NCI-H2107 (cell line): ENCODE data around the gene STAT3.
"Not testable (repeated sequence)": the region's sequence is repeated elsewhere in the genome, so short reads cannot be mapped to it uniquely, and the experiment has no call there.

Experiments used
- DNase-seq: peaks from one replicate; lab custom pipeline; 2025; lab: John Stamatoyannopoulos, UW

STAT3 gene

GRCh38 chr17:42388381-42389134, at the start of gene STAT3:
Gene STAT3 (minus strand): TSS chr17:42388442. CDS start chr17:42348516, 39,926 bp downstream.
- peak; percentile 98 for DNase-seq

- DNase-seq: no peak
These were observed 48.1 kb upstream of the STAT3 start for GRCh38 chr17:42436391-42436790.

- DNase-seq: no peak
These were observed 43.5 kb upstream of the STAT3 start for GRCh38 chr17:42431758-42432161.

- DNase-seq: no peak
These were observed 41.6 kb upstream of the STAT3 start for GRCh38 chr17:42429726-42430447.

- no peak for DNase-seq
These were observed 40.1 kb upstream of the STAT3 start for GRCh38 chr17:42428141-42428944.

GRCh38 chr17:42424991-42425610, 36.9 kb upstream of the STAT3 start:
- no peak for DNase-seq

GRCh38 chr17:42423766-42424165, 35.5 kb upstream of the STAT3 start:
- DNase-seq: no peak

GRCh38 chr17:42422958-42423712, 34.9 kb upstream of the STAT3 start, which contains the start of gene CAVIN1:
Gene CAVIN1 (minus strand): TSS chr17:42423256. CDS start chr17:42423097, 159 bp downstream.
- DNase-seq: no peak

- no peak for DNase-seq
These were observed 34.2 kb upstream of the STAT3 start for GRCh38 chr17:42422412-42422957.

GRCh38 chr17:42421507-42422338, 33.5 kb upstream of the STAT3 start:
- no peak for DNase-seq

GRCh38 chr17:42421136-42421506, 32.9 kb upstream of the STAT3 start:
- DNase-seq: no peak

GRCh38 chr17:42417981-42418380, 29.7 kb upstream of the STAT3 start:
- not testable (repeated sequence) for DNase-seq

GRCh38 chr17:42414704-42415409, 26.6 kb upstream of the STAT3 start:
- DNase-seq: no peak

GRCh38 chr17:42413464-42414040, 25.3 kb upstream of the STAT3 start:
- DNase-seq: no peak

- no peak for DNase-seq
These were observed 23.9 kb upstream of the STAT3 start for GRCh38 chr17:42411905-42412679.

GRCh38 chr17:42411361-42411760, 23.1 kb upstream of the STAT3 start:
- DNase-seq: no peak

GRCh38 chr17:42410319-42410685, 22.1 kb upstream of the STAT3 start:
- DNase-seq: no peak
